Kidney (tissue), 14 donors: ENCODE measurements around the gene ARSA. TPM values are rescaled to one million over a fixed set of nuclear protein-coding genes. Genes with fewer than 3 reads are reported as not detected.

Experiments
- DNase-seq, 5 donors: peaks; one replicate each; pipeline ENCODE4 v3.0.0-alpha.2; 2013 to 2020
- FAIRE-seq: peaks from 2 replicates; lab custom pipeline; 2012; peaks lifted over from hg19 to GRCh38; lab: Jason Lieb, UNC
- H3K27ac ChIP-seq, 2 donors: one replicate each; pipeline ENCODE4 v1.7.0; 2013; ENCODE audit warnings: low read depth in 2 of 2, low read length in 2 of 2, inconsistent platforms in 1 of 2
- H3K27me3 ChIP-seq: one replicate; pipeline ENCODE4 v1.7.1; 2013; ENCODE audit warnings: low read length, inconsistent platforms; ENCODE audit not compliant: control insufficient read depth, insufficient read depth
- H3K36me3 ChIP-seq, 3 donors: one replicate each; pipeline versions ENCODE4 v1.7.0 to v1.7.1; 2013; ENCODE audit warnings: low read length in 3 of 3, control low read depth in 1 of 3, inconsistent platforms in 1 of 3; ENCODE audit not compliant: insufficient read depth in 3 of 3, control insufficient read depth in 2 of 3
- H3K4me1 ChIP-seq, 3 donors: one replicate each; pipeline versions ENCODE4 v1.7.0 to v1.7.1; 2013; ENCODE audit warnings: low read length in 3 of 3, inconsistent platforms in 1 of 3, low read depth in 1 of 3; ENCODE audit not compliant: control insufficient read depth in 2 of 3, insufficient read depth in 2 of 3
- H3K4me3 ChIP-seq, 3 donors: one replicate each; pipeline versions ENCODE4 v1.7.0 to v1.8.1; 2013; ENCODE audit warnings: low read length in 3 of 3, control low read depth in 1 of 3, inconsistent platforms in 1 of 3
- H3K9ac ChIP-seq, 3 donors: one replicate each; pipeline versions ENCODE4 v1.7.0 to v1.7.1; 2013; ENCODE audit warnings: low read length in 3 of 3, control low read depth in 1 of 3, inconsistent platforms in 1 of 3
- H3K9me3 ChIP-seq, 3 donors: one replicate each; pipeline versions ENCODE4 v1.7.0 to v1.7.1; 2013; ENCODE audit warnings: low read length in 3 of 3, control low read depth in 1 of 3, inconsistent platforms in 1 of 3; ENCODE audit not compliant: control insufficient read depth in 2 of 3, insufficient read depth in 1 of 3
- CTCF ChIP-seq: IDR thresholded peaks from 3 replicates; pipeline ENCODE4 v1.5.1; 2012; ENCODE audit warnings: mild to moderate bottlenecking, moderate library complexity, borderline replicate concordance; ENCODE audit not compliant: insufficient read depth; ENCODE audit errors: extremely low read depth
- intact Hi-C: fragments of 100-400 bp; cut with DNase I; formaldehyde crosslinking; loops from one replicate; pipeline ENCODE4 v1.11.1; 2022
- polyA plus RNA-seq: library from polyadenylated mRNA; stranded (reverse); fragments of 350-450 nt; fragmentation: Illumina TruSeq; extraction: RNeasy Lipid Tissue Mini Kit (QIAGEN cat#74804); gene quantifications from one replicate; pipeline ENCODE4 v1.2.3, GENCODE V29; 2014; ENCODE audit warnings: low read depth, low replicate concordance; ENCODE audit not compliant: insufficient read depth
- total RNA-seq: library from RNA; stranded (reverse); fragmentation: NEBNext Ultra II Directional; extraction: Animal tissue kit (Norgen Biotek cat#: 25700); gene quantifications from one replicate; pipeline ENCODE4 v1.2.1, GENCODE V29; 2021
- donor health status: control.
- donor health status: control.
- donor health status: control.
- donor health status: control.
- donor health status: control.
- donor health status: DM: yes; HTN: yes; CAD: no.
- donor health status: Normal renal cell carcinoma (clear cell type).

The ARSA gene
- total and polyA plus RNA-seq, 2 donors from 2014 or later: 52.8 to 53.0 TPM

- no peak for FAIRE-seq
- Histone ChIP-seq H3K36me3 (no peaks in the 10 kb centered on the region), H3K9me3 (no peaks in the 10 kb centered on the region), H3K27me3 (peaks cover 14% of the 10 kb centered on the region), H3K4me3 (no peak overlapping the region), H3K9ac (no peak overlapping the region), H3K4me1 (no peaks in the 10 kb centered on the region), H3K27ac (no peak overlapping the region)
- TF ChIP-seq CTCF: no peak
- no peak for DNase-seq
- intact Hi-C loops: no loop called here
Measured at GRCh38 chr22:50605002-50605612, 22.8 kb downstream of the ARSA start.

- Histone ChIP-seq H3K27me3 (peaks cover 18% of the 10 kb centered on the region), H3K4me3 (no peak overlapping the region), H3K4me1 (peaks cover 0 to 2% (median 0%) of the 10 kb centered on the region in 3 donors), H3K36me3 (no peaks in the 10 kb centered on the region), H3K9ac (no peak overlapping the region), H3K27ac (no peak overlapping the region), H3K9me3 (no peaks in the 10 kb centered on the region)
- intact Hi-C loops: no loop called here
- peak in 1 of 5 donors; percentile 58 for DNase-seq
- TF ChIP-seq CTCF: no peak
- FAIRE-seq: no peak
Measured at GRCh38 chr22:50604256-50605001, 23.5 kb downstream of the ARSA start.

- intact Hi-C loops: no loop called here
- FAIRE-seq: no peak
Measured at GRCh38 chr22:50603511-50604255, 24.3 kb downstream of the ARSA start.

More at GRCh38 chr22:50603511-50604255, 24.3 kb downstream of the ARSA start:
- no peaks in the 10 kb centered on the region for H3K9me3 ChIP-seq
- DNase-seq: peak in 1 of 5 donors; percentile 61
- peaks cover 0 to 2% (median 0%) of the 10 kb centered on the region in 3 donors for H3K4me1 ChIP-seq
- peaks cover 18% of the 10 kb centered on the region for H3K27me3 ChIP-seq
- no peak overlapping the region for H3K27ac ChIP-seq
- no peak overlapping the region for H3K9ac ChIP-seq
- no peak for TF ChIP-seq CTCF
- H3K4me3 ChIP-seq: no peak overlapping the region
- H3K36me3 ChIP-seq: no peaks in the 10 kb centered on the region
